CD4-positive, alpha-beta T cell (primary cell): ENCODE measurements around the gene PRPS1L1. TPM values are rescaled to one million over a fixed set of nuclear protein-coding genes. Genes with fewer than 3 reads are reported as not detected.

Experiments used
- ATAC-seq: fragments of 200-7000 bp; cut with Tn5 transposase; one replicate; pipeline ENCODE4 v1.10.0; 2022; ENCODE audit warnings: mild to moderate bottlenecking; ENCODE audit not compliant: poor library complexity
- CTCF ChIA-PET: fragments of 350-600 bp; sonication (Branson Sonifier 250); formaldehyde crosslinking; loops from one replicate; lab custom pipeline; 2021; ENCODE audit warnings: antibody characterized with exemption, inconsistent platforms; lab: Charles Lee
- POLR2A ChIA-PET: fragments of 350-600 bp; sonication (Branson Sonifier 250); formaldehyde crosslinking; loops from one replicate; lab custom pipeline; 2021; ENCODE audit warnings: antibody characterized with exemption, inconsistent platforms; lab: Charles Lee
- DNase-seq, 14 experiments: peaks; one replicate each; pipeline ENCODE4 v3.0.0-alpha.2; 2013 to 2020; ENCODE audit warnings: mixed read lengths in 2 of 14
- H3K27ac ChIP-seq, 2 donors: one replicate each; pipeline versions ENCODE4 v1.5.1 to v1.7.0; 2013; ENCODE audit warnings: low read length in 2 of 2, low read depth in 1 of 2, mild to moderate bottlenecking in 1 of 2
- H3K27me3 ChIP-seq, 2 experiments: 1 replicate in 1 of 2; 2 replicates in 1 of 2; pipeline versions ENCODE4 v1.6.1 to v1.7.0; 2013; ENCODE audit warnings: low read length in 2 of 2, control low read depth in 1 of 2, mild to moderate bottlenecking in 1 of 2, moderate library complexity in 1 of 2; ENCODE audit not compliant: insufficient read depth in 2 of 2, control insufficient read depth in 1 of 2
- H3K36me3 ChIP-seq: one replicate; pipeline ENCODE4 v1.6.1; 2013; ENCODE audit warnings: low read length, control low read depth; ENCODE audit not compliant: insufficient read depth
- H3K4me1 ChIP-seq: one replicate; pipeline ENCODE4 v1.6.1; 2013; ENCODE audit warnings: low read length, control low read depth; ENCODE audit not compliant: insufficient read depth
- H3K4me3 ChIP-seq: one replicate; pipeline ENCODE4 v1.5.1; 2013; ENCODE audit warnings: mild to moderate bottlenecking, low read length, moderate library complexity
- H3K9me3 ChIP-seq, 2 experiments: 1 replicate in 1 of 2; 2 replicates in 1 of 2; pipeline versions ENCODE4 v1.6.1 to v1.7.0; 2013; ENCODE audit warnings: low read length in 2 of 2, mild to moderate bottlenecking in 2 of 2, control low read depth in 1 of 2, moderate library complexity in 1 of 2; ENCODE audit not compliant: control insufficient read depth in 1 of 2, insufficient read depth in 1 of 2
- H3K27ac Mint-ChIP-seq: one replicate; pipeline ENCODE4 v1.8.0; 2020; ENCODE audit warnings: mixed read lengths
- H3K27me3 Mint-ChIP-seq: one replicate; pipeline ENCODE4 v1.8.0; 2021; ENCODE audit warnings: mixed read lengths
- H3K36me3 Mint-ChIP-seq: one replicate; pipeline ENCODE4 v1.8.0; 2021; ENCODE audit warnings: low read depth, mixed read lengths
- H3K4me1 Mint-ChIP-seq: one replicate; pipeline ENCODE4 v1.8.0; 2021; ENCODE audit warnings: low read depth, mixed read lengths
- H3K4me3 Mint-ChIP-seq: one replicate; pipeline ENCODE4 v1.8.0; 2020; ENCODE audit warnings: mild to moderate bottlenecking, mixed read lengths
- H3K9me3 Mint-ChIP-seq: one replicate; pipeline ENCODE4 v1.8.0; 2020; ENCODE audit warnings: mixed read lengths
- CTCF ChIP-seq: fragments of 200-600 bp; IDR thresholded peaks from one replicate; pipeline ENCODE4 v1.8.0; 2022; ENCODE audit warnings: antibody characterized with exemption, mild to moderate bottlenecking
- intact Hi-C, 2 experiments: fragments of 100-400 bp; cut with DNase I in 1 of 2; cut with micrococcal nuclease in 1 of 2; formaldehyde crosslinking; loops; one replicate each; pipeline versions ENCODE4 v1.15.1 to v1.9.0; 2023 to 2025; cut with DNase I, micrococcal nuclease
- total RNA-seq, 174 experiments: library from RNA in 2 of 174; stranded (reverse) in 2 of 174; gene quantifications; one replicate each; pipeline ENCODE4 v1.2.3 and lab custom pipeline; 2021 to 2026

PRPS1L1 gene
- total RNA-seq, 2 experiments from 2014 or later, result not detected

GRCh38 chr7:18053941-18054340 lies 26.3 kb upstream of the PRPS1L1 start:
- intact Hi-C loops, result no loop called here
- H3K27me3 ChIP-seq, result no peaks in the 10 kb centered on the region
- ChIA-PET POLR2A (no interaction called here), CTCF (no interaction called here)
- Mint-ChIP-seq H3K36me3 (no peaks in the 10 kb centered on the region), H3K4me3 (no peak overlapping the region), H3K27me3 (peaks cover 11% of the 10 kb centered on the region), H3K4me1 (no peaks in the 10 kb centered on the region), H3K27ac (no peak overlapping the region), H3K9me3 (no peaks in the 10 kb centered on the region)
- no peaks in the 10 kb centered on the region for H3K4me1 ChIP-seq
- no peak for DNase-seq
- H3K27ac ChIP-seq, result no peak overlapping the region
- ATAC-seq, result no peak
- TF ChIP-seq CTCF, result no peak
- no peaks in the 10 kb centered on the region for H3K36me3 ChIP-seq
- no peak overlapping the region for H3K4me3 ChIP-seq
- H3K9me3 ChIP-seq, result no peaks in the 10 kb centered on the region

- H3K27me3 Mint-ChIP-seq, result peaks cover 11% of the 10 kb centered on the region
- no peak for TF ChIP-seq CTCF
- no peaks in the 10 kb centered on the region for H3K9me3 ChIP-seq
- H3K27ac Mint-ChIP-seq, result no peak overlapping the region
- no peaks in the 10 kb centered on the region for H3K27me3 ChIP-seq
- H3K4me1 ChIP-seq, result no peaks in the 10 kb centered on the region
- ChIA-PET POLR2A (no interaction called here), CTCF (no interaction called here)
- ATAC-seq, result no peak
- no peak overlapping the region for H3K27ac ChIP-seq
- H3K4me1 Mint-ChIP-seq, result no peaks in the 10 kb centered on the region
- intact Hi-C loops, result no loop called here
- H3K9me3 Mint-ChIP-seq, result no peaks in the 10 kb centered on the region
- no peak for DNase-seq
- H3K4me3 ChIP-seq, result no peak overlapping the region
- H3K4me3 Mint-ChIP-seq, result no peak overlapping the region
- no peaks in the 10 kb centered on the region for H3K36me3 ChIP-seq
- H3K36me3 Mint-ChIP-seq, result no peaks in the 10 kb centered on the region
Measured at GRCh38 chr7:18053177-18053928, 25.7 kb upstream of the PRPS1L1 start.

DNA sequence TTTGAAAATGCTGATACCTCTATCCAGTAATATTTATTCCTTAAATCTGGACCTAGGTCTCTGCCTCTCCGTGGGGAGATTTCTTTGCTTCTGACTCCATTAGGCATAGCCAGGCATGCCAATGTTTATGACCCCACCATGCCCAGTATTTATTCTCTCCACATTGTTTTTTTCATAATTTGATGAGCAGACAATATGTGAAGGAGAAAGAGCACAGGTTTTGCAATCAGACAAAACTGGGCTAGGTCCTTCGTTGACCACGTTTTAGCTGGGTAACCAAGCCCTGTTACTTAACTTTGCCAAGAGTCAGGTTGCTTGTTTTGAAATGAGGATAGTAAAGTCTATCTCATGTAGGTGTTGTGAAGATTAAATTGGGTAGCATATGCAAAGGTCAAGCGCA lies 21.6 kb upstream of the PRPS1L1 start:
- Histone ChIP-seq H3K36me3 (no peaks in the 10 kb centered on the region), H3K4me3 (no peak overlapping the region), H3K27ac (no peak overlapping the region), H3K9me3 (no peaks in the 10 kb centered on the region), H3K4me1 (no peaks in the 10 kb centered on the region), H3K27me3 (no peaks in the 10 kb centered on the region)
- no peak for ATAC-seq
- no peaks in the 10 kb centered on the region for H3K36me3 Mint-ChIP-seq
- no peak overlapping the region for H3K4me3 Mint-ChIP-seq
- H3K27me3 Mint-ChIP-seq, result no peaks in the 10 kb centered on the region
- ChIA-PET CTCF (no interaction called here), POLR2A (no interaction called here)
- DNase-seq, result no peak
- no peak for TF ChIP-seq CTCF
- intact Hi-C loops, result no loop called here
- H3K27ac Mint-ChIP-seq, result no peak overlapping the region
- no peaks in the 10 kb centered on the region for H3K4me1 Mint-ChIP-seq
- no peaks in the 10 kb centered on the region for H3K9me3 Mint-ChIP-seq
